ENCODE measurements around the gene MICALL1.
A peak's percentile ranks its signal among the peaks of the same experiment; 100 is the strongest.

MICALL1 gene

GRCh38 chr22:37898441-37899181 is 7.5 kb upstream of the MICALL1 start:
- H3K14ac ChIP-seq (ENCODE audit: low read length) = no peak overlapping the region
- no peak overlapping the region for H2AFZ ChIP-seq (ENCODE audit: low read length)
- WGBS, 2 donors (ENCODE audit: extremely low coverage in 2 of 2, insufficient read length in 2 of 2, insufficient replicate concordance in 1 of 2) = no CpG with 5 or more reads among the region's 9 CpGs
- H4K8ac ChIP-seq (ENCODE audit: low read depth, low read length) = no peak overlapping the region
- H3K9ac ChIP-seq (ENCODE audit: low read depth, low read length, poor library complexity) = peak overlapping the region; percentile 39
- no peak overlapping the region for H3K23ac ChIP-seq (ENCODE audit: low read depth, low read length, poor library complexity)
- H2BK12ac ChIP-seq (ENCODE audit: low read length) = no peak overlapping the region
- H3K18ac ChIP-seq (ENCODE audit: low read length) = peak overlapping the region; percentile 92
- no peak overlapping the region for H3K4ac ChIP-seq (ENCODE audit: low read length)
- H4K91ac ChIP-seq (ENCODE audit: low read depth, low read length, poor library complexity) = no peak overlapping the region
- peak overlapping the region; percentile 79 for H2AK5ac ChIP-seq (ENCODE audit: low read depth, low read length)
- H3K27ac ChIP-seq (replicated peaks; ENCODE audit: low read length) = no peak overlapping the region
- peak overlapping the region; percentile 34 for H2BK120ac ChIP-seq (ENCODE audit: low read depth, low read length)
- no peaks in the 10 kb centered on the region for H3K79me1 ChIP-seq (ENCODE audit: low read depth, low read length)
- H3K9me3 ChIP-seq (replicated peaks in 1 of 2; ENCODE audit: control insufficient read depth in 2 of 2, insufficient read depth in 1 of 2, low read depth in 1 of 2, low read length in 2 of 2) = no peaks in the 10 kb centered on the region
- no peaks in the 10 kb centered on the region for H3K36me3 ChIP-seq (replicated peaks in 1 of 2; ENCODE audit: control insufficient read depth in 2 of 2, insufficient read depth in 2 of 2, low read length in 2 of 2)
- peak overlapping the region; percentile 99 for H2BK15ac ChIP-seq (ENCODE audit: low read length)
- peaks cover 23 to 32% of the 10 kb centered on the region in 2 donors for H3K4me1 ChIP-seq (ENCODE audit: control insufficient read depth in 2 of 2, insufficient read depth in 1 of 2, low read depth in 1 of 2, low read length in 2 of 2)
- no peak overlapping the region for H3K4me3 ChIP-seq (ENCODE audit: low read length in 2 of 2)
- no peak overlapping the region for H3K4me2 ChIP-seq (ENCODE audit: insufficient read depth, low read length, poor library complexity, severe bottlenecking)
- H3K27me3 ChIP-seq (ENCODE audit: control insufficient read depth in 3 of 3, insufficient read depth in 3 of 3, low read depth in 1 of 3, low read length in 3 of 3) = no peaks in the 10 kb centered on the region
- no peak for DNase-seq (ENCODE audit: low spot score)
- peak overlapping the region; percentile 93 for H2BK5ac ChIP-seq (ENCODE audit: low read length)

DNA sequence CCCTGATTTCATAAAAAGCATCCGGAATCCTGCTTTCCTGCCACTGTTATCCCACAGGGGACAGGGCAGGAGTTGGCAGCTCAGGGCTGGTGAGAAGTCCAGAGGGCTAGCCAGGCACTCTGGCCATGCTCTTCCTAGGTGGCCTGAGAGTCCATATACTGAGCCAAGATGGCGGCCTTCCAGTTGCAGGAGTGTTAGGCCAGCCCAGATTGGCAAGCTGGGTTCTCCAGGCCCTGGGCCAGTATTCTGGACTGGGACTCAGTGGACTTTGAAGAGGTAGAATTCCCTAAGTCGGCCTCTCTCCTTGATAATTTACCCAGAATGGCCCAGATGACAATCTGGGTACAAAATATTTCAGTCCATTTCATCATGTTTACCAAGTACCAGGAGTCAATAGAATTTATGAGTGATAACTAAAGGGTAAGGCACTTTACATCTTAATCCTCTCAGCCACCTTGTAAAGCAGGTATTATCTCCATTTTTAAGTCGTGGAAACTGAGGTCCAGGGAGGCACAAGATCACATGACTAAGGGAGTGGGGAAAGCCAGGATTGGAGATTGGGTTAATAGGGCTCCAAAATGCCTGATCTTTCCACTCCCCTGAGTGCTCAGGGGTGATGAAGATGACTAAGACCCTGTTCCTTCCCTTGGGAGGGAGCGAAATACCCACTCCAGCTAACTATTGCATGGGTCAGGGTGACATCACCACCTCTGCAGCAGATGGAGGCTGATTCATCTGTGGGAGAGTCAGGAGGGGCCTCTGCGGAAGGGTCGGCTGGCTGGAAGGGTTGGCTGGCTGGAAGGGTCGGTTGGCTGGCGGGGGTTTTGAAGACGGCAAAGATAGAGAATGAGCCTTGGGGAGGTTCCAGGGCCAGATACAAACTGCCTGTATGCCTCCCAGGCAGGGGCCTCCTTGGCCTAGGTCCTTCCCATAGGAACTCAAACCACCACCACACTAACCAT is 1.2 kb upstream of the MICALL1 start:
- Histone ChIP-seq H2BK15ac (ENCODE audit: low read length) (peak overlapping the region; percentile 23), H2BK5ac (ENCODE audit: low read length) (peak overlapping the region; percentile 14), H4K91ac (ENCODE audit: low read depth, low read length, poor library complexity) (no peak overlapping the region), H3K23ac (ENCODE audit: low read depth, low read length, poor library complexity) (no peak overlapping the region), H3K4ac (ENCODE audit: low read length) (no peak overlapping the region), H3K27me3 (ENCODE audit: control insufficient read depth in 3 of 3, insufficient read depth in 3 of 3, low read depth in 1 of 3, low read length in 3 of 3) (no peaks in the 10 kb centered on the region), H3K9me3 (replicated peaks in 1 of 2; ENCODE audit: control insufficient read depth in 2 of 2, insufficient read depth in 1 of 2, low read depth in 1 of 2, low read length in 2 of 2) (no peaks in the 10 kb centered on the region), H3K79me1 (ENCODE audit: low read depth, low read length) (no peaks in the 10 kb centered on the region), H3K14ac (ENCODE audit: low read length) (no peak overlapping the region), H3K36me3 (replicated peaks in 1 of 2; ENCODE audit: control insufficient read depth in 2 of 2, insufficient read depth in 2 of 2, low read length in 2 of 2) (peaks cover 0 to 4% of the 10 kb centered on the region in 2 donors), H3K4me2 (ENCODE audit: insufficient read depth, low read length, poor library complexity, severe bottlenecking) (no peak overlapping the region), H3K18ac (ENCODE audit: low read length) (peak overlapping the region; percentile 42), H2AK5ac (ENCODE audit: low read depth, low read length) (peak overlapping the region; percentile 93), H3K4me3 (ENCODE audit: low read length in 2 of 2) (no peak overlapping the region), H3K27ac (replicated peaks; ENCODE audit: low read length) (no peak overlapping the region), H2BK12ac (ENCODE audit: low read length) (peak overlapping the region; percentile 12), H4K8ac (ENCODE audit: low read depth, low read length) (no peak overlapping the region), H3K4me1 (ENCODE audit: control insufficient read depth in 2 of 2, insufficient read depth in 1 of 2, low read depth in 1 of 2, low read length in 2 of 2) (peaks cover 5 to 13% of the 10 kb centered on the region in 2 donors), H2BK120ac (ENCODE audit: low read depth, low read length) (no peak overlapping the region), H2AFZ (ENCODE audit: low read length) (peak overlapping the region; percentile 95), H3K9ac (ENCODE audit: low read depth, low read length, poor library complexity) (peak overlapping the region; percentile 39)
- no peak for DNase-seq (ENCODE audit: low spot score)
- WGBS, 2 donors (ENCODE audit: extremely low coverage in 2 of 2, insufficient read length in 2 of 2, insufficient replicate concordance in 1 of 2) = no CpG with 5 or more reads among the region's 10 CpGs

GRCh38 chr22:37906364-37907008 is 389 bp downstream of the MICALL1 start:
- Histone ChIP-seq H3K14ac (ENCODE audit: low read length) (peak overlapping the region; percentile 14), H2BK15ac (ENCODE audit: low read length) (peak overlapping the region; percentile 78), H4K91ac (ENCODE audit: low read depth, low read length, poor library complexity) (peak overlapping the region; percentile 76), H2AK5ac (ENCODE audit: low read depth, low read length) (peak overlapping the region; percentile 95), H3K4me2 (ENCODE audit: insufficient read depth, low read length, poor library complexity, severe bottlenecking) (peak overlapping the region; percentile 84), H2BK5ac (ENCODE audit: low read length) (peak overlapping the region; percentile 14), H3K36me3 (replicated peaks in 1 of 2; ENCODE audit: control insufficient read depth in 2 of 2, insufficient read depth in 2 of 2, low read length in 2 of 2) (peaks cover 0 to 4% of the 10 kb centered on the region in 2 donors), H3K18ac (ENCODE audit: low read length) (peak overlapping the region; percentile 98), H3K27ac (replicated peaks; ENCODE audit: low read length) (no peak overlapping the region), H3K9me3 (replicated peaks in 1 of 2; ENCODE audit: control insufficient read depth in 2 of 2, insufficient read depth in 1 of 2, low read depth in 1 of 2, low read length in 2 of 2) (no peaks in the 10 kb centered on the region), H3K4me3 (ENCODE audit: low read length in 2 of 2) (peak overlapping the region; percentile 76 to 90), H2AFZ (ENCODE audit: low read length) (peak overlapping the region; percentile 95), H3K23ac (ENCODE audit: low read depth, low read length, poor library complexity) (peak overlapping the region; percentile 11), H4K8ac (ENCODE audit: low read depth, low read length) (no peak overlapping the region), H2BK120ac (ENCODE audit: low read depth, low read length) (no peak overlapping the region), H3K79me1 (ENCODE audit: low read depth, low read length) (no peaks in the 10 kb centered on the region), H2BK12ac (ENCODE audit: low read length) (no peak overlapping the region), H3K4ac (ENCODE audit: low read length) (no peak overlapping the region), H3K9ac (ENCODE audit: low read depth, low read length, poor library complexity) (peak overlapping the region; percentile 100), H3K27me3 (ENCODE audit: control insufficient read depth in 3 of 3, insufficient read depth in 3 of 3, low read depth in 1 of 3, low read length in 3 of 3) (no peaks in the 10 kb centered on the region), H3K4me1 (ENCODE audit: control insufficient read depth in 2 of 2, insufficient read depth in 1 of 2, low read depth in 1 of 2, low read length in 2 of 2) (peaks cover 21% of the 10 kb centered on the region in 2 donors)
- no peak for DNase-seq (ENCODE audit: low spot score)
- no CpG with 5 or more reads among the region's 75 CpGs for WGBS, 2 donors (ENCODE audit: extremely low coverage in 2 of 2, insufficient read length in 2 of 2, insufficient replicate concordance in 1 of 2)
